ENCODE results near the gene LY86.

DNA sequence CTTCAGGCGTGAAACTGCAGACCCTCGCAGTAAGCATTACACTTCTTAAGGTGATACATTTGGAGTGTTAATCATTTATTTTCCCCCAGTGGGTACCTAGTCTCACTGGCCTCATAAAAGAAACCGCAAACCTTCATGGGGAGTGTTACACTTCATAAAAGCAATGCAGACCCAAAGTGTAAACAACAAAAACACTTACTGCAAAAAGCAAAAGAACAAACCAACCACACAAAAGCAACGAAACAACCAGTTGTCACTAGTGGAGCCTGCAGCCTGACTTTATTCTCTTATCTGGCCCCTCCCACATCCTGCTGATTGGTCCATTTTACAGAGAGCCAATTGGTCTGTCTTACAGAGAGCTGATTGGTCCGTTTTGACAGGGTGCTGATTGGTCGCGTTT, 23.8 kb downstream of the LY86 start:
- TF ChIP-seq CTCF (IDR thresholded peaks at IDR 0.05) (no peak), EZH2 (IDR thresholded peaks at IDR 0.05; ENCODE audit: borderline replicate concordance, insufficient read depth, low read depth, low read length, poor library complexity, severe bottlenecking) (no peak)

Data from B cell (primary cell).